Mesendoderm (in vitro differentiated cells): ENCODE results near the gene PPP3CB.
A peak's percentile ranks its signal among the peaks of the same experiment; 100 is the strongest.

Experiments
- DNase-seq: peaks from one replicate; pipeline ENCODE4 v3.0.0; 2013
- H2AK5ac ChIP-seq: 2 replicates; pipeline ENCODE4 v1.6.1; 2013; ENCODE audit warnings: low read length, inconsistent platforms
- H2BK120ac ChIP-seq: 2 replicates; pipeline ENCODE4 v1.6.1; 2013; ENCODE audit warnings: low read depth, mild to moderate bottlenecking, low read length, moderate library complexity, mixed read lengths
- H2BK15ac ChIP-seq: replicated peaks from 2 replicates; pipeline ENCODE4 v1.6.1; 2013; ENCODE audit warnings: low read depth, mild to moderate bottlenecking, moderate library complexity
- H2BK5ac ChIP-seq: 2 replicates; pipeline ENCODE4 v1.6.1; 2013; ENCODE audit warnings: low read length, inconsistent platforms
- H3K18ac ChIP-seq: 2 replicates; pipeline ENCODE4 v1.6.1; 2013; ENCODE audit warnings: mild to moderate bottlenecking, low read length, mixed read lengths
- H3K23ac ChIP-seq: one replicate; pipeline ENCODE4 v1.6.1; 2013; ENCODE audit warnings: low read length
- H3K27ac ChIP-seq: 2 replicates; pipeline ENCODE4 v1.5.1; 2013; ENCODE audit warnings: low read depth, mild to moderate bottlenecking, inconsistent platforms, low read length, moderate library complexity
- H3K27me3 ChIP-seq: 2 replicates; pipeline ENCODE4 v1.6.1; 2013; ENCODE audit warnings: low read length, control low read depth, mild to moderate bottlenecking, inconsistent platforms; ENCODE audit not compliant: insufficient read depth, poor library complexity
- H3K36me3 ChIP-seq: 2 replicates; pipeline ENCODE4 v1.6.1; 2013; ENCODE audit warnings: low read length, inconsistent platforms; ENCODE audit not compliant: control insufficient read depth, insufficient read depth
- H3K4ac ChIP-seq: one replicate; pipeline ENCODE4 v1.6.1; 2013; ENCODE audit warnings: low read depth, mild to moderate bottlenecking, low read length, moderate library complexity
- H3K4me1 ChIP-seq: 2 replicates; pipeline ENCODE4 v1.6.1; 2013; ENCODE audit warnings: low read depth, low read length, inconsistent platforms; ENCODE audit not compliant: control insufficient read depth
- H3K4me2 ChIP-seq: 2 replicates; pipeline ENCODE4 v1.6.1; 2013; ENCODE audit warnings: low read length
- H3K4me3 ChIP-seq: 2 replicates; pipeline ENCODE4 v1.5.1; 2013; ENCODE audit warnings: mild to moderate bottlenecking, low read length
- H3K56ac ChIP-seq: one replicate; pipeline ENCODE4 v1.6.1; 2013; ENCODE audit warnings: low read length
- H3K79me1 ChIP-seq: 2 replicates; pipeline ENCODE4 v1.6.1; 2013; ENCODE audit warnings: low read length, inconsistent platforms
- H3K79me2 ChIP-seq: 2 replicates; pipeline ENCODE4 v1.6.1; 2013; ENCODE audit warnings: mild to moderate bottlenecking, low read length; ENCODE audit not compliant: control insufficient read depth, insufficient read depth
- H3K9ac ChIP-seq: 2 replicates; pipeline ENCODE4 v1.6.1; 2013; ENCODE audit warnings: low read length, inconsistent platforms
- H4K5ac ChIP-seq: one replicate; pipeline ENCODE4 v1.6.1; 2013; ENCODE audit warnings: low read length
- H4K8ac ChIP-seq: one replicate; pipeline ENCODE4 v1.6.1; 2013; ENCODE audit warnings: low read depth, mild to moderate bottlenecking, control low read depth, low read length, moderate library complexity
- WGBS: extraction: QIAGEN DNeasy Blood & Tissue Kit; methylation state at CpG from one replicate; pipeline ENCODE4 v1.1.7; 2013; ENCODE audit warnings: low lambda C conversion rate, missing lambda C conversion rate; ENCODE audit not compliant: insufficient coverage; ENCODE audit errors: extremely low coverage; 5-methylcytosine and 5-hydroxymethylcytosine counted together

Gene PPP3CB

DNA sequence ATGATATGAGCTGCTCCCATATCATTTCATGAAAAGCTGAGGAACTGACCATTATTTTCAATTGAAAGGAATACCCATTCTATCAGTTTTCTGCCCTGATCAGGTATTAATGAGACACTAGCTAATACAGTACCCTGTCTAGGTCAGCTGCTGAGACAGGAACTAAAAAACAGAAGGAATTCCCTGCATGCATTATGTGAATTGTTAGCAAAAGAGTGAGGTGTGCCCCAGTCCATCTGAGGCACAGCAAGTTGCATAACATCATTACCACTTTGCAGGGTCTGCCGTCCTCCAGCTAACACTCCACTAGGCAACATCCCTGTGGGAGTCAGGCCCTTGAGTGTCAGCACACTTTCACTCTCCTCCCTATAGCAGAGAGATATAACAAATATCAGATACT, 51.4 kb downstream of the PPP3CB start:
- WGBS = no CpG with 5 or more reads among the region's 1 CpG
- Histone ChIP-seq H2AK5ac (no peak overlapping the region), H4K5ac (no peak overlapping the region), H3K56ac (no peak overlapping the region), H3K36me3 (no peaks in the 10 kb centered on the region), H3K9ac (no peak overlapping the region), H3K4me3 (no peak overlapping the region), H3K79me2 (no peaks in the 10 kb centered on the region), H2BK120ac (no peak overlapping the region), H3K27me3 (no peaks in the 10 kb centered on the region), H3K27ac (no peak overlapping the region), H4K8ac (no peak overlapping the region), H3K4ac (no peak overlapping the region), H2BK15ac (no peak overlapping the region), H3K4me2 (no peak overlapping the region), H3K79me1 (no peaks in the 10 kb centered on the region), H3K18ac (no peak overlapping the region), H2BK5ac (no peak overlapping the region), H3K23ac (no peak overlapping the region), H3K4me1 (no peaks in the 10 kb centered on the region)
- no peak for DNase-seq

DNA sequence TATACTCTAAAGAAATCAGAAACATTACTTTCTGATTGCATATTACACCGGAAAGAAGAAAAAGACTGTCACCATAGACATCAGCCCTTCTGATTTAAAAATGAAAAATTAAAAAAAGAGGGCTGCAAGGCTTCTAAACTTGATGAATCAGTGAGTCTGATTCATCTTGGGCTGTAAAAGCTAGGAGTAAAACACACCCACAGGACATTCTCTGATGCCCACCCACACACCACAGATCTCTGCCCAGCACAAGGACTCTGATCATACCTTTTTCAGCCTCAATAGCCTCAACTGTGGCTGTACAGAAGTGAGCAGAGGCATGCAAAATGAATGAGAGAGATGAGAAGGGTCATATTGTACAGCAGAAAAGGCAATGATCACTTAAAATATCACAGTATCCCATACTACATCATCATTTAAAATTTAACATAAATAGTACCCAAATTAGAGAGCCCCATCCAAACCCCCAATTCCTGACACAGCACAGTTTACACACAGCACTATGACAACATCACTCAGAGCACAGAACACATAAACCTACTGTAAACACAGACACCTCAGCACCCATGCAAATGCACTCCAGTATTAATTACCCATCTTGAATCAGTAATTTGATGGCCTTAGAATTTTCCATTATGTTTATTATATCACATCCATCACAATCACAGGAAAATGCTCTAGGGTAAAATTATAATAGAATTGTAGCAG, 56.1 kb downstream of the PPP3CB start:
- no CpG with 5 or more reads among the region's 1 CpG for WGBS
- Histone ChIP-seq H3K4me2 (no peak overlapping the region), H3K23ac (no peak overlapping the region), H4K5ac (no peak overlapping the region), H2BK5ac (no peak overlapping the region), H3K9ac (no peak overlapping the region), H3K79me2 (no peaks in the 10 kb centered on the region), H3K18ac (no peak overlapping the region), H3K4me3 (no peak overlapping the region), H3K4ac (no peak overlapping the region), H2BK15ac (no peak overlapping the region), H2BK120ac (no peak overlapping the region), H4K8ac (no peak overlapping the region), H3K27ac (no peak overlapping the region), H2AK5ac (no peak overlapping the region), H3K27me3 (no peaks in the 10 kb centered on the region), H3K36me3 (no peaks in the 10 kb centered on the region), H3K4me1 (no peaks in the 10 kb centered on the region), H3K79me1 (no peaks in the 10 kb centered on the region), H3K56ac (no peak overlapping the region)
- DNase-seq = no peak

DNA sequence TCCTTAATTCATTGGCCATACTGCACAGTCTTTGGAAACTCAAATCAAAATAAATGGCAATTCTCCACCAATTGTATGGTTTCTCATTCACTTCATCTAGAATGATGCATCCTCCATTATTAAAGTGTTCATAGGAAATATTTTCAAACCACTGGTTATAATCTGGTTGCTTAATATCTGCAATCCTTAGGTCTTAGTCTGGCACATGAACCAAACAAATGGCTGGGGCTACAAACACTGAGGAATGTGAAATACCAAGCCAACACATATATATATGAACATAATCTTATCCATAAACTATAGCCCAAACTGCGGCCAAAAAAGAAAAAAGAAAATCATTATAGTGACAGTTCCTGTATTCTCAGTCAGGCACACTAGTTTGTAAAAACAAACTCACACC, 56.8 kb downstream of the PPP3CB start:
- Histone ChIP-seq H3K4me1 (no peaks in the 10 kb centered on the region), H2BK15ac (no peak overlapping the region), H3K4me2 (no peak overlapping the region), H3K4ac (no peak overlapping the region), H3K36me3 (no peaks in the 10 kb centered on the region), H4K5ac (no peak overlapping the region), H3K27me3 (no peaks in the 10 kb centered on the region), H3K18ac (no peak overlapping the region), H4K8ac (no peak overlapping the region), H2BK5ac (no peak overlapping the region), H2AK5ac (no peak overlapping the region), H3K23ac (no peak overlapping the region), H3K9ac (no peak overlapping the region), H3K4me3 (no peak overlapping the region), H3K56ac (no peak overlapping the region), H2BK120ac (no peak overlapping the region), H3K79me1 (no peaks in the 10 kb centered on the region), H3K79me2 (no peaks in the 10 kb centered on the region), H3K27ac (no peak overlapping the region)
- WGBS = no CpG with 5 or more reads among the region's 1 CpG
- DNase-seq = no peak

DNA sequence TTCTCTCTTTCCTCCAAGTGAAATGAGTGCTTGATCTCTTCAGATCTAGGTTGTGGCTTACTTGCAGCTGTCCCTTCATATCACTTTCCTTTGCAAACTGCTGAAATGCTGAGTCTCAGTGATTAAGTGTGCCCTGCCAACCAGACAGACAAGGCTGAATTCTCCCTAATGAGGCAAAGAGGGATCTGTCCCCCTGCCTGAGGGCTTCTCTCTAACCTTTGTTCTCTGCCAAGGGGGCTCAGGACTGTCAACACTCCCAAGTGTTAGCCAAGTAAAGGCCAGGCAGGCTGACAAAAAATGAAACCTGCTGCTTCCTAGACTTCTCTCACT, 62.3 kb downstream of the PPP3CB start, which contains the start of gene MSS51:
Gene MSS51 (minus strand): TSS at position 24 of the 330 bp plus-strand sequence. CDS start 5,277 bp downstream, outside the sequence.
- Histone ChIP-seq H3K56ac (no peak within 1 kb of the TSS), H3K9ac (no peak within 1 kb of the TSS), H4K8ac (no peak within 1 kb of the TSS), H3K4ac (no peak within 1 kb of the TSS), H3K27me3 (no peaks in the 10 kb centered on the region), H3K79me2 (no peaks in the 10 kb centered on the region), H4K5ac (no peak within 1 kb of the TSS), H3K18ac (no peak within 1 kb of the TSS), H2AK5ac (no peak within 1 kb of the TSS), H3K4me1 (no peaks in the 10 kb centered on the region), H2BK120ac (no peak within 1 kb of the TSS), H3K4me3 (no peak within 1 kb of the TSS), H2BK15ac (no peak within 1 kb of the TSS), H3K79me1 (no peaks in the 10 kb centered on the region), H3K23ac (no peak within 1 kb of the TSS), H3K27ac (no peak within 1 kb of the TSS), H3K4me2 (no peak within 1 kb of the TSS), H3K36me3 (no peaks in the 10 kb centered on the region), H2BK5ac (no peak within 1 kb of the TSS)
- peak; percentile 34 for DNase-seq

DNA sequence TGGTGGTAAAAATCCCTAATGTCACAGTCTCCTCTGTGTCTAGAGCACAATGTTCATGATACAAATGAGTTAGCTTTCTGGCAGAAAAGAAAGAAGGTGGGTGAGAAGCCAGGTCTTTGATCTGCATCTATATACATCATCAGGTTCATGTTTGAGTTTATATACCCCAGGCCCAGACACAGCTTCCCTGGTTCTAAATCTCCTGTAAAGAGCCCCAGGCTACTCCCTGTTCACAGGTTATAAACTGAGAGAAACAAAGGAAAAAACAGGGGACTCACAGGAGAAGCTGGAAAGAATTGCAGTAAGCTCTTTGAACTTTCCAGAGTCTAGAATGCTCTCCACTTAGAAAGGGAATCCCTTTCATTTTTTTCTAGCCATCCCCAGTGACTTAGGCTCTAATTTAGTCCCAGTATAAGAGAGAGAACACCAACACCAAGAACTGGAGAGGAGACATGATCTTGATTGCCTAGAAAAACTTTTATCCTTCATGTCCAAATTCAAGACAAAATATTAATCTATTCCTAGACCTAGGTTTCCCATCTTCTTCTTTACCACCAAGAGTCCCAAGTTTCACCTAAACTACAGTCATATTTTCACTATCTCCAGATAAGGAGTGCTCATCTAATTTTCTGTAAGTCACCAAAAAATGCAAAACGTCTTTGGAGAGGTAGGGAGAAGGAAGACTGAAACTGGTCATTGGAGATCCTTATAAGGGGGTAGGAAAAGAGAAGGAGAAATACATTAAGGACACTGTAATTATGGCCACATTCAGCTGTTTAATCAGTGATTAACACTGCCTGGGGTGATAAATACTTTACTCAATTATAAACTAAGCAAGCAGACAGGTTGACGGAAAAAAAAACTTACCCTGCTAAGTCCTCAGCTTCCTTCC, 62.9 kb downstream of the PPP3CB start:
- Histone ChIP-seq H3K4ac (no peak overlapping the region), H3K4me3 (no peak overlapping the region), H2AK5ac (no peak overlapping the region), H3K18ac (no peak overlapping the region), H4K8ac (no peak overlapping the region), H4K5ac (no peak overlapping the region), H2BK5ac (no peak overlapping the region), H3K4me1 (no peaks in the 10 kb centered on the region), H3K36me3 (no peaks in the 10 kb centered on the region), H2BK15ac (no peak overlapping the region), H3K56ac (no peak overlapping the region), H3K4me2 (no peak overlapping the region), H3K79me1 (no peaks in the 10 kb centered on the region), H3K9ac (no peak overlapping the region), H3K27ac (no peak overlapping the region), H3K79me2 (no peaks in the 10 kb centered on the region), H3K27me3 (no peaks in the 10 kb centered on the region), H2BK120ac (no peak overlapping the region), H3K23ac (no peak overlapping the region)
- DNase-seq = peak; percentile 36
- WGBS = no CpG with 5 or more reads among the region's 2 CpGs
